22Rv1 (cell line): Measurements from ENCODE around the gene CRKL.

Source experiments
- ZFX ChIP-seq: fragments of 450-650 bp; IDR thresholded peaks from 2 replicates; pipeline ENCODE4 v1.6.1; 2017; ENCODE audit warnings: antibody characterized with exemption, borderline replicate concordance
- TF ChIP-seq, protein P1 (sequence below): fragments of 450-650 bp; IDR thresholded peaks from 2 replicates; pipeline ENCODE4 v1.5.1; 2017; ENCODE audit warnings: mild to moderate bottlenecking

DNA sequence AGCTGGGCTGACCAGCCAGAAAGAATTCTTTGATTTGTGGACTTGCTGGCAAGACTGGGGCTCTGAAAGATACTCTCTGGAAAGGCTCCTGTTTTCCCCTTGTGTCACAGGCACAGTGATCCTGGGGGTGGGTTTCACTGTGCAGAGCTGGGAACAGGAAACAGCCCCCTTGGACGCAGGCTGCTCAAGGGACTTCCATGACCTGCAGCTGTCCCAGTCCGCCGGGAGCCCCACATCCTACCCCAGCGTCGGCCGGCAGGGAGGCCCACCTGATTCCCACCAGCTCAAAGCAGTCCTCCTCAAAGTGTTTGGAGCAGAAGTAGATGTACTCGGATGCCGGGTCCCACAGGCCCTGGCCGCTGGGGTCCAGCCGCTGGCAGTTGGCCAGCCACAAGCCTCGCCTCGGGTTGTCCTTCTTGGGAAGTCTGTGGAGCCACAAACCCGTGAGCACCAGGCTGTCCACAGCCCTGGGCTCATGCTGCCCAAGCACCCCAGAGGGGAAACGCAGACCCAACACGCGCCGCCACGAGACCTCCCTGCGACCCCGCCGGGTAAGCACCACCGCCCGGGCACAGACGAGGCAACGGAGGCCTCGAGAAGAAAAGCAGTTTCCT lies 83.9 kb downstream of the CRKL start:
- TF ChIP-seq, protein P1, sequence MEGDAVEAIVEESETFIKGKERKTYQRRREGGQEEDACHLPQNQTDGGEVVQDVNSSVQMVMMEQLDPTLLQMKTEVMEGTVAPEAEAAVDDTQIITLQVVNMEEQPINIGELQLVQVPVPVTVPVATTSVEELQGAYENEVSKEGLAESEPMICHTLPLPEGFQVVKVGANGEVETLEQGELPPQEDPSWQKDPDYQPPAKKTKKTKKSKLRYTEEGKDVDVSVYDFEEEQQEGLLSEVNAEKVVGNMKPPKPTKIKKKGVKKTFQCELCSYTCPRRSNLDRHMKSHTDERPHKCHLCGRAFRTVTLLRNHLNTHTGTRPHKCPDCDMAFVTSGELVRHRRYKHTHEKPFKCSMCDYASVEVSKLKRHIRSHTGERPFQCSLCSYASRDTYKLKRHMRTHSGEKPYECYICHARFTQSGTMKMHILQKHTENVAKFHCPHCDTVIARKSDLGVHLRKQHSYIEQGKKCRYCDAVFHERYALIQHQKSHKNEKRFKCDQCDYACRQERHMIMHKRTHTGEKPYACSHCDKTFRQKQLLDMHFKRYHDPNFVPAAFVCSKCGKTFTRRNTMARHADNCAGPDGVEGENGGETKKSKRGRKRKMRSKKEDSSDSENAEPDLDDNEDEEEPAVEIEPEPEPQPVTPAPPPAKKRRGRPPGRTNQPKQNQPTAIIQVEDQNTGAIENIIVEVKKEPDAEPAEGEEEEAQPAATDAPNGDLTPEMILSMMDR: no peak
- no peak for TF ChIP-seq ZFX
